Measurements from ENCODE around the gene PEX10. TPM values are rescaled to one million over a fixed set of nuclear protein-coding genes. Genes with fewer than 3 reads are reported as not detected.

PEX10 gene
- total and polyA plus RNA-seq, 2 experiments from 2014 or later: 24.7 to 25.5 TPM

DNA sequence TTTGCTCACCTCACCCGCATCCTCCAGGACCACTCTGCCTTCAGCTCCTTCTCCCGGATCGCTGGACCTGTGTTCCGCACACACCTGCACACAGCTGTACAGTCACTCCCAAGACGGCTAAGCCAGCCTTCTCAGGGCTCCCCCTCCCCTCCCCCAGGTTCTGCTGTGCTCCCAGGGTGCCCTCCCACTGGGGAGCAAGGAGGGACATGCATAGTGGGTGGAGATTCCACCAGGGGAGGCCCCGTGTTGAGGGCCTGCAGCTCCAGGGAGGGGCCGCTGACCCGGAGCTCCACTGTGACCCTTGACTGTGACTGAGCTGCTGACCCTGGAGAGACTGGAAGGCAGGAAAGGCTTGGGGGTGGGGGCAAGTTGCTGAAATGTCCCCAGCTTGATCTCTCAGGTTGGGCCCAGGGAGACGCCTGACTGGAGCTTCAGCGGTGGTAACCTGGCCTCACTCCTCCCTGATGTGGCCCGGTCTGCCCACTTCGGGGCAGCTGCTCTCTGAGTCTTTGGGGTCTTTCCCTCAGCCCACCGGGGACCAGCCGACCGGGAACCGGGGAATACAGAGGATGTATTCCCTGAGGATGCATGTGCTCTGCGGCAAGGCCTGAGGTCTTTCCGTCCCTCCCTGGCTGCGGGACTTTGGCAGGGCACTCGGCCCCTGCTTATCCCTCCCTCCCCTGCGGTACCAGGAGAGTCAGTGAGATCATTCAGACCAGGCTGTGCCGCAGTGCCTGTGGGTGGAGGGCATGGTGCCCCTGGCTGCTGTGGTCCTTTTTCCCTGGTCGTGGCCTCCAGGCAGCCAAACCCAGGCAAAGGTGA, 35.1 kb upstream of the PEX10 start:
- Histone ChIP-seq H3K27me3 (peaks cover 23% of the 10 kb centered on the region), H3K9me2 (replicated peaks; ENCODE audit: insufficient read depth) (no peaks in the 10 kb centered on the region), H3K9me3 (ENCODE audit: low read depth) (no peaks in the 10 kb centered on the region), H3K4me1 (ENCODE audit: insufficient read depth) (no peaks in the 10 kb centered on the region), H3K4me3 (no peak overlapping the region), H3K4me2 (no peak overlapping the region), H4K20me1 (ENCODE audit: insufficient read depth, poor library complexity, severe bottlenecking) (no peaks in the 10 kb centered on the region), H3K36me3 (replicated peaks; ENCODE audit: insufficient read depth, low read depth) (no peaks in the 10 kb centered on the region), H3K27ac (no peak overlapping the region), H3K79me2 (no peaks in the 10 kb centered on the region), H2AFZ (no peak overlapping the region)
- 79% methylated on average over 23 of the region's 23 CpGs for WGBS (ENCODE audit: low lambda C conversion rate, missing lambda C conversion rate)
- TF ChIP-seq, protein P1, sequence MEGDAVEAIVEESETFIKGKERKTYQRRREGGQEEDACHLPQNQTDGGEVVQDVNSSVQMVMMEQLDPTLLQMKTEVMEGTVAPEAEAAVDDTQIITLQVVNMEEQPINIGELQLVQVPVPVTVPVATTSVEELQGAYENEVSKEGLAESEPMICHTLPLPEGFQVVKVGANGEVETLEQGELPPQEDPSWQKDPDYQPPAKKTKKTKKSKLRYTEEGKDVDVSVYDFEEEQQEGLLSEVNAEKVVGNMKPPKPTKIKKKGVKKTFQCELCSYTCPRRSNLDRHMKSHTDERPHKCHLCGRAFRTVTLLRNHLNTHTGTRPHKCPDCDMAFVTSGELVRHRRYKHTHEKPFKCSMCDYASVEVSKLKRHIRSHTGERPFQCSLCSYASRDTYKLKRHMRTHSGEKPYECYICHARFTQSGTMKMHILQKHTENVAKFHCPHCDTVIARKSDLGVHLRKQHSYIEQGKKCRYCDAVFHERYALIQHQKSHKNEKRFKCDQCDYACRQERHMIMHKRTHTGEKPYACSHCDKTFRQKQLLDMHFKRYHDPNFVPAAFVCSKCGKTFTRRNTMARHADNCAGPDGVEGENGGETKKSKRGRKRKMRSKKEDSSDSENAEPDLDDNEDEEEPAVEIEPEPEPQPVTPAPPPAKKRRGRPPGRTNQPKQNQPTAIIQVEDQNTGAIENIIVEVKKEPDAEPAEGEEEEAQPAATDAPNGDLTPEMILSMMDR (IDR thresholded peaks at IDR 0.05; ENCODE audit: poor library complexity): no peak
- TF ChIP-seq EZH2phosphoT487 (IDR thresholded peaks at IDR 0.05; ENCODE audit: low read depth, severe bottlenecking, unreplicated experiment) (no peak), EZH2 (IDR thresholded peaks at IDR 0.05; ENCODE audit: borderline replicate concordance) (no peak)
- no peak for DNase-seq (ENCODE audit: low spot score)

DNA sequence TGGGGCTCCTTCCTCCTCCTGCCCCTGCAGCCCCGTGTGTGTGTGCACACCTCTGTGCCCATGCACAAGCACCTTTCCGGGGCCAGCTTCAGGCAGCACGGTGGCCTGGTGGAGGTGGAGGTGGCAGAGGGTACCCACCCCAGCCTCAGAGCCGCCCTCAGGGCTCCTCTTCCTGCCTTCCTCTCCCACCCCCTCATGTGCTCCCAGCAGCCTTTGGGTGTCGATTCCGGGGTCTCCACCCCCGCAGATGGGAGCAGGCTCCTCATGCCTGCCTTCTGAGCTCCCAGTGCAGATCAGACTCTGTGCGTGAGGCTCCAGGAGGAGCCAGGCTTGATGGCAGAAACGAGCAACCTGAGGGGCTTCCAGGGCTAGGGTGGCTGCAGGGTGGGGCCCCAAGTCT, 34.5 kb upstream of the PEX10 start:
- no peak overlapping the region for H3K4me3 ChIP-seq
- no peaks in the 10 kb centered on the region for H3K79me2 ChIP-seq
- DNase-seq (ENCODE audit: low spot score): no peak
- no peak overlapping the region for H3K27ac ChIP-seq
- H3K9me3 ChIP-seq (ENCODE audit: low read depth): no peaks in the 10 kb centered on the region
- no peaks in the 10 kb centered on the region for H3K36me3 ChIP-seq (replicated peaks; ENCODE audit: insufficient read depth, low read depth)
- no peaks in the 10 kb centered on the region for H4K20me1 ChIP-seq (ENCODE audit: insufficient read depth, poor library complexity, severe bottlenecking)
- peaks cover 30% of the 10 kb centered on the region for H3K27me3 ChIP-seq
- whole genome bisulfite sequencing (ENCODE audit: low lambda C conversion rate, missing lambda C conversion rate): 74% methylated on average over 9 of the region's 9 CpGs
- H3K4me2 ChIP-seq: no peak overlapping the region
- H2AFZ ChIP-seq: no peak overlapping the region
- no peaks in the 10 kb centered on the region for H3K4me1 ChIP-seq (ENCODE audit: insufficient read depth)
- no peaks in the 10 kb centered on the region for H3K9me2 ChIP-seq (replicated peaks; ENCODE audit: insufficient read depth)
- TF ChIP-seq EZH2phosphoT487 (IDR thresholded peaks at IDR 0.05; ENCODE audit: low read depth, severe bottlenecking, unreplicated experiment): no peak
- TF ChIP-seq, protein P1 (IDR thresholded peaks at IDR 0.05; ENCODE audit: poor library complexity): no peak
- no peak for TF ChIP-seq EZH2 (IDR thresholded peaks at IDR 0.05; ENCODE audit: borderline replicate concordance)

DNA sequence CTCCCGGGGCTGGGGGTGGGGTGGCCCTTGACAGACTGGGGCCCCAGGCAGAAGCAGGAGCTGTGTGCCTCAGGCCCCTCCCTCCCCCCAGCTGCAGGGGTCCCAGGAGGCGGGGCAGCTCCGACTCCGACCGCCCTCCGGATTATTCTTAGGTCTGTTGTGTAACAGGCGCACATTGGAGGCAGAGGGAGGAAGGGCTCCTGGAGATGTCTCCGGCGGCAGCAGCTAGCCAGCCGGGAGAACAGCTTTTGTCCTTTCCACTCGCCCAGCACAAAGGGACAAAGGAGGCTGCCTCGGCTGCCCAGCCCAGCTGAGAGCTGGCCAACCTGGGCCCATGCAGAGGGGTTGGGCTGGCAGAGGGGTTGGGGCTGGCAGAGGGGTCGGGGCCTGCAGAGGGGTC, 34.0 kb upstream of the PEX10 start:
- DNase-seq (ENCODE audit: low spot score): no peak
- Histone ChIP-seq H2AFZ (no peak overlapping the region), H3K4me1 (ENCODE audit: insufficient read depth) (no peaks in the 10 kb centered on the region), H3K27me3 (peaks cover 34% of the 10 kb centered on the region), H3K36me3 (replicated peaks; ENCODE audit: insufficient read depth, low read depth) (no peaks in the 10 kb centered on the region), H3K79me2 (no peaks in the 10 kb centered on the region), H4K20me1 (ENCODE audit: insufficient read depth, poor library complexity, severe bottlenecking) (no peaks in the 10 kb centered on the region), H3K4me3 (no peak overlapping the region), H3K4me2 (no peak overlapping the region), H3K9me2 (replicated peaks; ENCODE audit: insufficient read depth) (no peaks in the 10 kb centered on the region), H3K27ac (no peak overlapping the region), H3K9me3 (ENCODE audit: low read depth) (no peaks in the 10 kb centered on the region)
- TF ChIP-seq EZH2phosphoT487 (IDR thresholded peaks at IDR 0.05; ENCODE audit: low read depth, severe bottlenecking, unreplicated experiment): no peak
- TF ChIP-seq EZH2 (IDR thresholded peaks at IDR 0.05; ENCODE audit: borderline replicate concordance): no peak
- TF ChIP-seq, protein P1 (IDR thresholded peaks at IDR 0.05; ENCODE audit: poor library complexity): no peak
- WGBS (ENCODE audit: low lambda C conversion rate, missing lambda C conversion rate): 32% methylated on average over 12 of the region's 13 CpGs

Data from hepatocyte (in vitro differentiated cells).